KMS-11 (cell line): Measurements from ENCODE around the gene UPK1B.

ENCODE experiments used
- H2AFZ ChIP-seq: fragments of 200-600 bp; sonication (generic); 2 replicates; pipeline ENCODE4 v1.6.1; 2016; ENCODE audit warnings: antibody characterized with exemption, mixed run types, low read depth
- H3K27ac ChIP-seq: fragments of 200-600 bp; sonication (generic); 2 replicates; pipeline ENCODE4 v1.6.1; 2016; ENCODE audit warnings: mild to moderate bottlenecking, mixed run types
- H3K27me3 ChIP-seq: fragments of 200-600 bp; sonication (generic); 2 replicates; pipeline ENCODE4 v1.6.1; 2017; ENCODE audit warnings: mild to moderate bottlenecking, low read depth, mixed run types, moderate library complexity; ENCODE audit not compliant: insufficient read depth
- H3K36me3 ChIP-seq: fragments of 200-600 bp; sonication (generic); 2 replicates; pipeline ENCODE4 v1.6.1; 2017; ENCODE audit warnings: mild to moderate bottlenecking, mixed run types; ENCODE audit not compliant: insufficient read depth
- H3K4me1 ChIP-seq: fragments of 200-600 bp; sonication (generic); 2 replicates; pipeline ENCODE4 v1.6.1; 2016; ENCODE audit warnings: mild to moderate bottlenecking, low read depth, mixed run types; ENCODE audit not compliant: poor library complexity, severe bottlenecking
- H3K4me2 ChIP-seq: fragments of 200-600 bp; sonication (generic); 2 replicates; pipeline ENCODE4 v1.7.0; 2016; ENCODE audit warnings: mild to moderate bottlenecking, mixed run types
- H3K4me3 ChIP-seq: fragments of 200-600 bp; sonication (generic); IDR thresholded peaks from 2 replicates; pipeline ENCODE4 v1.6.1; 2017; ENCODE audit warnings: low read depth, low read length, mixed read lengths; ENCODE audit not compliant: insufficient read depth
- H3K79me2 ChIP-seq: fragments of 200-600 bp; sonication (generic); 2 replicates; pipeline ENCODE4 v1.6.1; 2016; ENCODE audit warnings: low read depth, mixed run types; ENCODE audit not compliant: insufficient read depth
- H3K9ac ChIP-seq: fragments of 200-600 bp; sonication (generic); 2 replicates; pipeline ENCODE4 v1.6.1; 2016; ENCODE audit warnings: mild to moderate bottlenecking, mixed run types
- H4K20me1 ChIP-seq: fragments of 200-600 bp; sonication (generic); 2 replicates; pipeline ENCODE4 v1.6.1; 2016; ENCODE audit warnings: mild to moderate bottlenecking, mixed run types; ENCODE audit not compliant: insufficient read depth
- TF ChIP-seq, protein P1 (sequence below): fragments of 200-600 bp; sonication (generic); conservative IDR thresholded peaks from 2 replicates; pipeline ENCODE4 v1.6.1; 2017; ENCODE audit warnings: low read depth, mild to moderate bottlenecking, antibody characterized with exemption, low read length, moderate library complexity, mixed read lengths

The UPK1B gene

DNA sequence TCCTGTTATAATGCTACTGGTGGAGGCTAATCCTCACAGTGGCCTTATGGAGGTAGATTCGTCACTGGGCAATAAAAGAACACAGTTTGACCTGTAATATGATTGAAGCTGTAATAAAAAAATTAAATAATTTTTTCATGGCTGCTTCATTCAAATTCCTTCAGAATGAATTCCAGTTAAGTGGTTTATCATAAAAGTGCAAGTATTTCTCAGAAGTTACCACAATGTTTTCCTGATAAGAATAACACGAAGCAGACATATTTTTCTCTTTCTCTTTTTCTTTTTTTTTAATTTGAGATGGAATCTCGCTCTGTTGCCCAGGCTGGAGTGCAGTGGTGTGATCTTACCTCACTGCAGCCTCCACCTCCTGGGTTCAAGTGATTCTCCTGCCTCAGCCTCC, 51.7 kb downstream of the UPK1B start:
- TF ChIP-seq, protein P1, sequence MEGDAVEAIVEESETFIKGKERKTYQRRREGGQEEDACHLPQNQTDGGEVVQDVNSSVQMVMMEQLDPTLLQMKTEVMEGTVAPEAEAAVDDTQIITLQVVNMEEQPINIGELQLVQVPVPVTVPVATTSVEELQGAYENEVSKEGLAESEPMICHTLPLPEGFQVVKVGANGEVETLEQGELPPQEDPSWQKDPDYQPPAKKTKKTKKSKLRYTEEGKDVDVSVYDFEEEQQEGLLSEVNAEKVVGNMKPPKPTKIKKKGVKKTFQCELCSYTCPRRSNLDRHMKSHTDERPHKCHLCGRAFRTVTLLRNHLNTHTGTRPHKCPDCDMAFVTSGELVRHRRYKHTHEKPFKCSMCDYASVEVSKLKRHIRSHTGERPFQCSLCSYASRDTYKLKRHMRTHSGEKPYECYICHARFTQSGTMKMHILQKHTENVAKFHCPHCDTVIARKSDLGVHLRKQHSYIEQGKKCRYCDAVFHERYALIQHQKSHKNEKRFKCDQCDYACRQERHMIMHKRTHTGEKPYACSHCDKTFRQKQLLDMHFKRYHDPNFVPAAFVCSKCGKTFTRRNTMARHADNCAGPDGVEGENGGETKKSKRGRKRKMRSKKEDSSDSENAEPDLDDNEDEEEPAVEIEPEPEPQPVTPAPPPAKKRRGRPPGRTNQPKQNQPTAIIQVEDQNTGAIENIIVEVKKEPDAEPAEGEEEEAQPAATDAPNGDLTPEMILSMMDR, result no peak
- H3K4me2 ChIP-seq, result no peak overlapping the region
- H3K36me3 ChIP-seq, result no peaks in the 10 kb centered on the region; the same call in 1 of the 2 replicates

DNA sequence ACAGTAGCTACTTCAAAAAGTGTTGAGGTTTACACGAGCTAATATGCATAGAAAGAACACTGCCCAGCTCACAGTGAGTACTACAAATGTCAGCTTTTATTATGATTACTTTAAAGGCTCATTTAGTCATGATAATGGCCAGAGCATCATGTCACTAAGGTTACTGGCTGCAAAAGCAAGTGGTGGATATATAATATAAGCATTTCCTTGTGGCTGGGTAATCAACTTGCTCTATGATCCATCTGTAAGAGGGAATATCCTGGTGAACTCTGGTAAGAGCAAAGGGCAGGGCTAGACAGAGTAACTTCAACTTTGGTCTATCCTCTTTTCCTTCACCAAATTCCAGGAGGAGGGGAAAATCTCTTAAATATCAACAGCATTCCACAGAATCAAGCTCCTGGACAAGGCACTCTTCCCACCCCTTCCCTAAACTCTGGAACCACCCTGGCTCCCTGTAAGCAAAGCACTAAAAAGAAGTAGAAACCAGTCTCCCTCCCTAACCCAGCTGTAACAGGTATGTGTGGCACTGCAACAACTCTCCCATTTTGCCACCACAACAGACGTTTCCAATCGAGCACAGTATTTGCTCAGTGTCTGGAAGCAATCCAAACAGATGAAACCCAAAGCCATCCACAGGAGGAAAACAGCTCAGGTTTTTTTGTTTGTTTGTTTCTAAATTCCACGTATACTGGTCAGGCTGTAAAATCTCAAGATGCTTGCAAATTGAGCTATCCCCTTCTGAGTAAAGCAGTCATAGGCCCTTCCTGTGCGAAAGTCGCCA, 53.9 kb downstream of the UPK1B start:
- TF ChIP-seq, protein P1, result no peak
- H3K4me1 ChIP-seq, result no peaks in the 10 kb centered on the region
- no peak overlapping the region for H2AFZ ChIP-seq
- H4K20me1 ChIP-seq, result no peaks in the 10 kb centered on the region
- no peaks in the 10 kb centered on the region for H3K36me3 ChIP-seq
- H3K9ac ChIP-seq, result no peak overlapping the region
- no peaks in the 10 kb centered on the region for H3K79me2 ChIP-seq
- H3K27ac ChIP-seq, result no peak overlapping the region
- H3K27me3 ChIP-seq, result no peaks in the 10 kb centered on the region
- H3K4me2 ChIP-seq, result no peak overlapping the region
- no peak overlapping the region for H3K4me3 ChIP-seq

More for the DNA sequence above, 51.7 kb downstream of the UPK1B start:
- Histone ChIP-seq H2AFZ (no peak overlapping the region), H4K20me1 (no peaks in the 10 kb centered on the region), H3K4me3 (no peak overlapping the region), H3K4me1 (no peaks in the 10 kb centered on the region), H3K27me3 (no peaks in the 10 kb centered on the region), H3K9ac (no peak overlapping the region), H3K27ac (no peak overlapping the region), H3K79me2 (no peaks in the 10 kb centered on the region)

DNA sequence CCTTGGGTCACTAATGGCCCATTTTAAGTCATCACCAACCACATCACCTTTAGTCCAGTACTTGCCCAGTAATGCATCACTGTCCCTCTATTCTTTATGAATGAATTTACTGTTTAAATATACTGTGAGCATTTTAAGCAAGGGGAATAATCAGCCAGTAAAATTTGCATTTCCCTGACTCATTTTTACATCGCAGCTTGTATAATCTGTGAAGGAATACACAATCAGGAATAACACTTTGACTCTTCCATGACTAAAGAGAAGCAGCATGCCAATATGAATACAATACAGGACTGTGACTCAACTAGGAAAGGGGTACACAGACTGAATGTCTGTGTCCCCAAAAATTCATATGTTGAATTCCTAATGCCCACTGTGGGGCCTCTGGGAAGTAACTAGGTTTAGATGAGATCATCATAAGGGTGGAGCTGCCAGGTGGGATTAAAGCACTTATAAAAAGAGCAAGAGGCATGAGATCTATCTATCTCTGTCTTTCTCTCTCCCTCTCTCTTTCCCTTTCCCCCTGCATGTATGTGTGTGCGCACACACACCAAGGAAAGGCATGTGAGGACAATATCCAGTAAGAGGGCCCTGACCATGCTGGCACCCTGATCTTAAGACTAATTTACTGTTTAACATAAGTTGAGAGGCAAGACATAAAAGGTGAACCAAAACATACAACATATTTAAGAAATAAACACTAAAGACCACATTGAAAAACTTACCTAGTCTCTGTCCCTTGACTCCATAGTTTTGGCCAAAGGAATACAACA, 55.2 kb downstream of the UPK1B start:
- Histone ChIP-seq H2AFZ (no peak overlapping the region), H3K4me2 (no peak overlapping the region), H3K36me3 (no peaks in the 10 kb centered on the region), H3K27ac (no peak overlapping the region), H3K4me1 (no peaks in the 10 kb centered on the region), H3K9ac (no peak overlapping the region), H3K4me3 (no peak overlapping the region), H3K79me2 (no peaks in the 10 kb centered on the region), H3K27me3 (no peaks in the 10 kb centered on the region), H4K20me1 (no peaks in the 10 kb centered on the region)
- TF ChIP-seq, protein P1, result no peak

DNA sequence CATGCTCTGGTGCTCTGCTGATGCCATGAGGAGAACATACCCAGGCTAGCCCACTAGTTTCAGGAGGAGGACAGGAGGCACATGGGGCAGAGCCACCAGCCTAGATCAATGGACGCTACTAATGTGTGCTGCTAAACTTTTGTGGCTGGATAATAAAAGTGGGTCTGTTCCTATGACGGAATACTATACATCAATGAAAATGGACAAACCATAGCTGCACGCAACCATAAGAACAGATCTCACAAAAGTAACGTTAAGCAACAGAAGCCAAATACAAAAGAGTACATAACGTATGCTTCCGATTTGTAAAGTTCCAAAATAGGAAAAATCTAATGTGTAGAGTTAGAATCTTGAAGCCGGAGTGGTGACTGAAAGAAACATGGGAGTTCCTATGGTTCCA, 55.8 kb downstream of the UPK1B start:
- Histone ChIP-seq H3K4me3 (no peak overlapping the region), H3K4me1 (no peaks in the 10 kb centered on the region), H4K20me1 (no peaks in the 10 kb centered on the region), H3K79me2 (no peaks in the 10 kb centered on the region), H2AFZ (no peak overlapping the region), H3K27me3 (no peaks in the 10 kb centered on the region), H3K36me3 (no peaks in the 10 kb centered on the region), H3K9ac (no peak overlapping the region), H3K27ac (no peak overlapping the region), H3K4me2 (no peak overlapping the region)
- TF ChIP-seq, protein P1, result no peak
